ENCODE data around the gene MRFAP1L1.
"Not testable (repeated sequence)": the region's sequence is repeated elsewhere in the genome, so short reads cannot be mapped to it uniquely, and the experiment has no call there.

Gene MRFAP1L1

DNA sequence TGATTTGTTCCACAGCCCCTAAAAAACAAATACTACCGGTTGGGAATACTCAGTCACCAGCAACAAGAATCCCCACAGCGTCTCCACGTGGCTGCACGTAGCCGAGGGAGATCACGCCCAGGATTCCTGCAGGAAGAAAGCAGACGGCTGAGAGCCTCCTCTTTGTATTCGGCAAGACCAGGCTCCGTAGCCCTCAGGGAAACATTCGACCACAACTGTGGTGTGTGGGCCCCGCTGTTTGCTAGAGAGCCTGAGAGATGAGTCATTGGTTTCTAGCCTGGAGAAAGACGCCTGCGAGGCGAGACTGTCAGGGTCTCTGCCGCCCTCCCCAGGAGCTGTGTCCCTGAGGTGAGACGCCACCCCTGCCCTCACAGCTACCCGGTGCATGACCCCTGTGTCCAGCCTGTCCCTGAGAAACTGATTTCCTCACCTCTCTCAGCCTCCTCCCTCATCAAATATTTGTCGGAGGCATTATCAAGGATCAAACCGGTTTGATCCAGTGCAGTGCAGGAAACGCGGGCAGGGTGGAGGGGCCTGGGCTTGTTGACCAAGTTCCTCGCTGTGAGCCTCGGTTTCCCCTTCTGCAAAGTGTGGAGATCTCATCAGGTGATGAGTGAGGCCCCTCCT is 20.7 kb downstream of the MRFAP1L1 start:
- peak; percentile 88 for DNase-seq (ENCODE audit: low read depth, low spot score)

DNA sequence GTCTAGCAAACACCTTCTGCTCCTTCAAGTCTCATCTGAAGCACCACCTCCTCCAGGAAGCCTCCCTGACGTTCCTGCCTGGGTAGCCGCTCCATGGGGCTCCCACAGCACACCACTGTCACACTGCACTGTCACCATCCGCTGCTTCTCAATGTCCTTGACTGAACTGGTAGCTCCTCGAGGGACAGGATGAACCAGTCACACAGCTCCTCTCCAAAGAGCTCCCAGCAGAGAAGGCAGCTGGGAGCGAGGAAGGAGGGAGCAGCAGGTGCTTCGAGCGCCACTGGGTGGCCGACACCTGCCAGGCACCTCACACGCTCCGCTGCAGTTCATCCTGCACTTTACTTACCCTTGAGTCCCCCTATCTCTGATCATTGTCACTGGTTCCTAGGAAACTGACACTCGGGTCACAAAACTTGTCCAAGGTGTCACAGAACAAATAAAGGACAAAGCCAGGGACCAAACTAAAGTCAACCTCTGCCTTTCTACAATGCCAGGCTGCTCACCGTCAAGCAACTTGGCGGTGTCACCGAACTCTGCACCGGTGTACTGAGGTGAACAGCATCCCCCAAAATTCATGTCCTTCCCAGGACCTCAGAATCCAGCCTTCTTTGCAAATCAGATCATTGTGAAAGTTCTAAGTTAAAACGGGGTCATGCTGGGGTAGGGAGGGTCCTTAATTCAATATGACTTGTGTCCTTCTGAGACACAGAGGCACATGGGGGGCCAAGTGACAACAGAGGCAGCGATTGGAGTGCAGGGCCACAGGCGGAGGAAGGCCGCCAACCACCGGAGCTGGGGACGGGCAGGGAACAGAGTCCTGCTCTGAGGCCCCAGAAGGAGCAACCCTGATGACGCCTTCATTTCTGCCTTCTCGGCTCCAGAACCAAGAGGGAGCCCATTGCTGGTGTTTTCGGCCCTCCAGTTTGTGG is 21.5 kb downstream of the MRFAP1L1 start:
- no peak for DNase-seq (ENCODE audit: low read depth, low spot score)

- DNase-seq (ENCODE audit: low read depth, low spot score), result no peak
These were observed 23.4 kb downstream of the MRFAP1L1 start for GRCh38 chr4:6686104-6686787.

GRCh38 chr4:6684656-6685055 is 25.0 kb downstream of the MRFAP1L1 start:
- no peak for DNase-seq (ENCODE audit: low read depth, low spot score)

- DNase-seq (ENCODE audit: low read depth, low spot score), result no peak
These were observed 26.6 kb downstream of the MRFAP1L1 start for GRCh38 chr4:6682862-6683590.

- no peak for DNase-seq (ENCODE audit: low read depth, low spot score)
These were observed 28.5 kb downstream of the MRFAP1L1 start for GRCh38 chr4:6681191-6681590.

DNA sequence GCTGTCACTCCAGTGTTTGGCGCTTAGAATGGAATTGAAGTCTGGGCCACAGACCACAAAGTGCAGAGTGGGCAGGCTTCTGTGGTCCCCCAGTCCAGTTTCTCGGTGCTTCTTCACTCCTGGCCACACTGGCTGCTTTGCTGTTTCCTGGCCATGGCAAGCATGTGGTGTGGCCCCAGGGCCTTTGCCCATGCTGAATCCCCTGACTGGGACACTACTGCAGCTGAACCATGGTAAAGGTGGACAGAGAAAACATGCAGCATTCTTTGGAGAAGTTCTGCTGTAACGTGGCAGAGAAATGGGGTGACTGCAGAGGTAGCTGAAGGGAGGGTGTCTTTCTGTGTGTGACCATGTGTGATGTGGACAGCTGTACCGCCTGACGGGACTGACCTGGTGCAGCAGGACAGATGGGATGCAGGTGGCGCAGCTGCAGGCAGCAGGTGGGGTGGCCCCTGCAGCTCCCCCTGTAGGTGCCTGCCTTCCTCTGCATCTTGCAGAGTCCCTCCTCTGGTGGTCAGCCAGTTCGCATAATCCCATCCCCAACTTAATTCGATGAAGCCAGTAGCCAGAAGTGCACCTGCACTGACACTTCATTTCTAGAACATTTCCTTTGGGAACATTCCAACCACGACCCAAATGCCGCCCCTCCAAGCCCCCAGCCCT is 29.2 kb downstream of the MRFAP1L1 start:
- no peak for DNase-seq (ENCODE audit: low read depth, low spot score)

- no peak for DNase-seq (ENCODE audit: low read depth, low spot score)
These were observed 32.7 kb downstream of the MRFAP1L1 start for GRCh38 chr4:6676722-6677558.

DNA sequence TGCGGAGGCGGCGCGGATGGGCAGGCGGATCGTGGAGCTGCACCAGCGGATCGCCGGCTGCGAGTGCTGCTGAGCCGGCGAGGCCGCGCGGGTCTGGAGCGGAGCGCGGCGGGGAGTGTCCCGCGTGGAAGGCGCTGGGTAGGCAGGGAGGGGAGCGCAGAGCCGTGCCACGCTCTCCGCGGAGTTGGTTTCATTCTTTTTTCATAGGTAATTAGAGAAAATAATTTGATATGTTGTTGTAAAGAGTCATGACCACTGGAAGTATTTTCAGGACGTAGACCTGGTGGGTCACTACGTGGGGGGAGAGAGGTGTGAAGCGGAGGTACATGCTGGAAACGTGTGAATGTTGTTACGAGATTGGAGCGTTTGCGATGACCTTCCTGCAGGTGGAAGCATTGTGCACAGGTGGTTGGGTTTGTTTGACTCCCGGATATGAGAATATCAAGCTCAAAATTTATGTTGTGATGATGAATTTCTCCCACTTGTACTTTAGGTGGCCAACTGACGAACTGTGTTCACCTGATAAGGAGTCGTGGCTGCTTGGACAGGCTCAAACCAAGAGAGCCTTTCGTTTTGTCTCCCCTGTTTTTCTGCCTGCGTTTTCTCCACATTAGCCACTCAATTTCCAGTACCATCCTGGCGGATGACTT is 35.0 kb downstream of the MRFAP1L1 start:
- no peak for DNase-seq (ENCODE audit: low read depth, low spot score)

DNA sequence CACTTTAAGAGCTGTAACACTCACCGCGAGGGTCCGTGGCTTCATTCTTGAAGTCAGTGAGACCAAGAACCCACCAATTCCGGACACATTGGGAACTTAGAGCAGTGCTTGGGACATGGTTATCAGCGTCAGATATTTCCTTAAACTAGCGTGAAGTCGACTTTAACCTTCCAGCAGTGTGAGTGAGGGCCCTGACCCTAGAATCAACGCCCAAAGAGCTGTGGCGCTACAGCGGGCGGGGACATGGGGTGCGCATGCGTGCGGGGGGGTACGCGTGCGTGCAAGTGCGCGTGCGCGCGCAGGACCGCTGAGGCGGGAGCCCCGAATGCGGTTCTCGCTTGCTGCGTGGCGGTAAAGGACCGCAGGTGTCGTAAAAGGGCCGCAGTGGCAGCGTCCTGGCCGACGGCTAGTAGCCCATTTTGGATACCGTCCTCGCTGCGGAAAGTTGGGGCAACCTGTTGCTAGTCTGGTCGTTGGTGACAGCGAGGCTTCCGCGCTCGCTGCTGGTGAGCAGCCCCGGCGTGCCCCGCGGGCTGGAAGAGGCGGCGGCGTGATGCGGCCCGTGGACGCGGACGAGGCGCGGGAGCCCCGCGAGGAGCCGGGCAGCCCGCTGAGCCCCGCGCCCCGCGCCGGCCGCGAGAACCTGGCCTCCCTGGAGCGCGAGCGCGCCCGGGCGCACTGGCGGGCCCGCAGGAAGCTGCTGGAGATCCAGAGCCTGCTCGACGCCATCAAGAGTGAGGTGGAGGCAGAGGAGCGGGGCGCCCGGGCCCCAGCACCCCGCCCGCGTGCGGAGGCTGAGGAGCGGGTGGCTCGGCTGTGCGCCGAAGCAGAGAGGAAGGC is 35.8 kb downstream of the MRFAP1L1 start:
- DNase-seq (ENCODE audit: low read depth, low spot score), result peak; percentile 75

DNA sequence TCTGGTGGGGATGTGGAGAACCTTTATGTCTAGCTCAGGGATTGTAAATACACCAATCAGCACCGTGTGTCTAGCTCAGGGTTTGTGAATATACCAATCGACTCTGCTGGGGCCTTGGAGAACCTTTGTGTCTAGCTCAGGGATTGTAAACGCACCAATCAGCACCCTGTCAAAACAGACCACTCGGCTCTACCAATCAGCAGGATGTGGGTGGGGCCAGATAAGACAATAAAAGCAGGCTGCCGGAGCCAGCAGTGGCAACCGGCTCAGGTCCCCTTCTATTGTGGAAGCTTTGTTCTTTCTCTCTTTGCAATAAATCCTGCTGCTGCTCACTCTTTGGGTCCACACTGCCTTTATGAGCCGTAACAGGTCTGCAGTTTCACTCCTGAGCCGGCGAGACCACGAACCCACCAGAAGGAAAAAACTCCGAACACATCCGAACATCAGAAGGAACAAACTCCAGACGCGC is 36.4 kb downstream of the MRFAP1L1 start:
- DNase-seq (ENCODE audit: low read depth, low spot score), result not testable (repeated sequence)

DNA sequence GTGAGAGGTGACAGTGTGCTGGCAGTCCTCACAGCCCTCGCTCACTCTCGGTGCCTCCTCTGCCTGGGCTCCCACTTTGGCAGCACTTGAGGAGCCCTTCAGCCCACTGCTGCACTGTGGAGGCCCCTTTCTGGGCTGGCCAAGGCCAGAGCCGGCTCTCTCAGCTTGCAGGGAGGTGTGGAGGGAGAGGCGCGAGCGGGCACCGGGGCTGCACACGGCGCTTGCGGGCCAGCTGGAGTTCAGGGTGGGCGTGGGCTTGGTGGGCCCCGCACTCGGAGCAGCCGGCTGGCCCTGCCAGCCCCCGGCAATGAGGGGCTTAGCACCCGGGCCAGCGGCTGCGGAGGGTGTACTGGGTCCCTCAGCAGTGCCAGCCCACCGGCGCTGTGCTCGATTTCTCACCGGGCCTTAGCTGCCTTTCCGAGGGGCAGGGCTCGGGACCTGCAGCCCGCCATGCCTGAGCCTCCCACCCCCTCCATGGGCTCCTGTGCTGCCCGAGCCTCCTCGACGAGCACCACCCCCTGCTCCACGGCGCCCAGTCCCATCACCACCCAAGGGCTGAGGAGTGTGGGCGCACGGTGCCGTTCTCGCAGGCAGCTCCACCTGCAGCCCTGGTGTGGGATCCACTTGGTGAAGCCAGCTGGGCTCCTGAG is 37.0 kb downstream of the MRFAP1L1 start:
- not testable (repeated sequence) for DNase-seq (ENCODE audit: low read depth, low spot score)

DNA sequence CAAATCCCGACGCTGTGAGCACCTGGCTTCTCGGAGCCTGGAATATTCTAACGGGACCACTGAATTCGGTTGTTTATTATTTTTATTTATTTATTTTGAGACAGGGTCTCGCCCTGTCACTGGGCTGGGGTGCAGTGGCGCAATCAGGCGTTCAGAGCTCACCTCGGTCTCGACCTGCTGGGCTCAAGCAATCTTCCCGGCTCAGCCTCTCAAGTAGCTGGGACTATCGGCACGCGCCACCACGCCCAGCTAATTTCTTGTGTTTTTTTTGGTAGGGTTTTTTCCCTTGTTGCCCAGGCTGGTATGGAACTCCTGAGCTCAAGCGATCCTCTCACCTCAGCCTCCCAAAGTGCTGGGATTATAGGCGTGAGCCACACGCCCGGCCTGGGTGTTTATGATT is 37.5 kb downstream of the MRFAP1L1 start:
- DNase-seq (ENCODE audit: low read depth, low spot score), result no peak

GRCh38 chr4:6671648-6672047 is 38.0 kb downstream of the MRFAP1L1 start:
- DNase-seq (ENCODE audit: low read depth, low spot score), result no peak

DNA sequence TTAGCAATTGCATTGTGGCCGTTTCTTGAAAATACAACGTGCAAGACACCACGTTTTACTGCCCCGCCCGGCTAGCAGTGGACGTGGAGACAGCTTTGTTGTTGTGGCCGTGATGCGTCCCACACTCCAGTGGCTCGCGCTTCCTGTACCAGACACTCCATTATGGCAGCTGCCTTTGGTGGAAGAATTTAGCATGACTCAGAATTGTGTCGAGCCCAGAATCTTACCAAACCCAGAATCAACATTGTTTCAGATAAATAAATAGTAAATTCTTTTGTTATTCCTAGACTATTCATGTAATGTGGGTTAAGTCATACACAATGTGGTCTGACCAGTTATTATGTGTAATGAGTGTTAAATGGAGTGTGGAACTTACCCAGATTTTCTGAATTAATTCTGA is 41.3 kb downstream of the MRFAP1L1 start:
- DNase-seq (ENCODE audit: low read depth, low spot score), result no peak

DNA sequence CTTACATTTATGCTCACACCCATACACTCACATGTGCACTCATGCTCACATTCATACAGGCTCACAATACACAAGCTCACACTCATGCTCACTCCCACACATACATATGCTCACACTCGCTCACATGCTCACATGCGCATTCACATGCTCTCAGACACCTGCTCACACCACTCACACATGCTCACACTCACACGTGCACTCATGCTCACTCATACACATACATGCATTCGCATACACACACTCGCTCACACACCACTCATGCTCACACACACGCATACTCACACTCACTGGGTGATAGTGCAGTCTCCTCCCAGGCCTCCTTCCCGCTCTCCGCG is 44.4 kb downstream of the MRFAP1L1 start:
- no peak for DNase-seq (ENCODE audit: low read depth, low spot score)

DNA sequence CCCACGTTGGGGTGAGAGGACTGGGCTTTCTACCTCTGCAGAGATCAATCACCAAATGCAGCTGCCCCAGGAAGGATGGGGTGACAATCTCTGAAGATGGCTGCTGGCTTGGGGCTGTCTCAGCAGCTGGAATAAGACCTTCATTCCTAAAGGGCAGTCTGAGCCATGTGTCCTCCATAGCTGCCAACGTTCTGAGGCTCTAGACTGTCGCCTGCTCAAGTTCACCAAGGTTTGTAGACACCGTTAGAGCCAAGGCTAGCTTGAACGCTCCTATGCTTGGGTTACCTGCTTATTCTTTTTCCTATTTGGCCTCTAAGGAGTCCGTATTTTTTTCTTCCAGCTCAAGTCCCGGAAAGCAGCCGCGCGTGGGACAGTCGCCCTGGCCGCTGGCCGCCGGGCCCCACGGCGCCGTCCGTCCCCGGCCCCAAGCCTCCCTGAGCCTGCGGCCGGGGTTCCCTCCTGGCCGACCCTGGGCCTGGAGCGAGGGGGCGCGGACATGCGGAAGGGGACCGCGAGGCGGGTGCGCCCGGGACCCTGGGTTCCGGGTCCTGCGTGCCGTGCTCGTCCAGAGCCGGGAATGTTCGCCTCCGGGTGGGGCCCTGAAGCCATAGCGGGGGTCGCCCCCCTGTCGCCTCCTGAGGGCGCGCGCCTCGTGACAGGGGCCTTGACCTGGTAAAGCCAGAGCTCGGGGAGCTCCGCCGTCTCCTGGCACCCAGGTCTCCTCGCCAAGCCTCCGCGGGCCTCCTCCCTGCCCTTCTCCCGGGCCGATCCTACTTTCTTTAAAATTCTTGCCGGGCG is 45.9 kb downstream of the MRFAP1L1 start:
- no peak for DNase-seq (ENCODE audit: low read depth, low spot score)

- DNase-seq (ENCODE audit: low read depth, low spot score), result no peak
These were observed 47.1 kb downstream of the MRFAP1L1 start for GRCh38 chr4:6662591-6662990.
